ENCODE measurements around the gene ACO2. TPM values are rescaled to one million over a fixed set of nuclear protein-coding genes. Genes with fewer than 3 reads are reported as not detected.

ACO2 gene
- total and polyA plus RNA-seq, 10 of the 15 experiments (the other 5 are each of a cell fraction or from before 2014, with no cell fraction given), result 21.4 to 214 (median 88.5) TPM

DNA sequence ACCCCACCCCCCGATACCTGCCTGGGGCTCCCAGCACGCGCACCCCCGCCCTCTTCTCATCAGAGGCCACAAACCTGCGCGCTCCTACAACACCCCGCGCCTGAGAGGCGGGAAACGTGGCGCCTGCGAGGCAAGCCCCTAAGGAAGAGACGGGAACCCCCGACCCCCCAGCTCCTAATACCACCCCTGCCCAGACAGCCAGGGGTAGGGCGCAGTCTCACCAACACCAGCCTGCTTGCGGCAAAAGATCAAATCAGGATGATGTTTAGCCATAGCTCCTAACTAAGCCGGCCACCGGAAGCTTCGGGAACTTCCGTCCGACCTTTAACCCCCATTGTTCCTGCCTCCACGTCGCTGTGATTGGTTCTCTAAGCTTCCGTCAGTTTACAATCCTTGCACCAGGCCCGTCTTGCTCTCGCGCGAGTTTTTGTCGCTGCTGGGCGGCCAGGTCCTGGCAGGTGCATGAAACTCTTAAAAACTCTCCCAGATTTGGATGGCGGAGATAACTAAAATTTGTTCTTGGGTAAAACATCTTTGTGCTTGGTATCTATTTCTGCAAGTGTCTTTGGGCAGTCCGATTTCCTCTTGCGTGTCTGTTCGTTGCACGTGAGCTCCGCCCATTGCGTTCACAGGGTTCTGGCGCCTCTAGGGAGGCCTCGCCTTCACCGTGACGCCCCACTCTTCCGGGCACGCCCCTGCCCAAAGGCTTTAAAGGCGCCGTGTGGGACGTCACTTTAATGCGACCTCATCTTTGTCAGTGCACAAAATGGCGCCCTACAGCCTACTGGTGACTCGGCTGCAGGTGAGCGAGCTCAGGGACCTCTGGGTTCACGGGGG is at the start of gene ACO2, which contains the start of gene PHF5A (continued):
- TF ChIP-seq, protein P1, sequence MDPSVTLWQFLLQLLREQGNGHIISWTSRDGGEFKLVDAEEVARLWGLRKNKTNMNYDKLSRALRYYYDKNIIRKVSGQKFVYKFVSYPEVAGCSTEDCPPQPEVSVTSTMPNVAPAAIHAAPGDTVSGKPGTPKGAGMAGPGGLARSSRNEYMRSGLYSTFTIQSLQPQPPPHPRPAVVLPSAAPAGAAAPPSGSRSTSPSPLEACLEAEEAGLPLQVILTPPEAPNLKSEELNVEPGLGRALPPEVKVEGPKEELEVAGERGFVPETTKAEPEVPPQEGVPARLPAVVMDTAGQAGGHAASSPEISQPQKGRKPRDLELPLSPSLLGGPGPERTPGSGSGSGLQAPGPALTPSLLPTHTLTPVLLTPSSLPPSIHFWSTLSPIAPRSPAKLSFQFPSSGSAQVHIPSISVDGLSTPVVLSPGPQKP (IDR thresholded peaks at IDR 0.05; ENCODE audit: low read depth, low read length), result peak; percentile 95
- TF ChIP-seq SMC3 (IDR thresholded peaks at IDR 0.05; ENCODE audit: borderline replicate concordance, low read length) (no peak), TCF12 (IDR thresholded peaks at IDR 0.05; ENCODE audit: low read depth, low read length) (no peak), SPI1 (IDR thresholded peaks at IDR 0.05; ENCODE audit: borderline replicate concordance, insufficient read depth, low read depth, low read length) (no peak), ZNF24 (IDR thresholded peaks at IDR 0.05) (no peak), ZSCAN29 (IDR thresholded peaks at IDR 0.05) (no peak), CHD2 (IDR thresholded peaks at IDR 0.05; ENCODE audit: borderline replicate concordance, low read depth, low read length) (peak; percentile 98), POLR2A (IDR thresholded peaks at IDR 0.05; ENCODE audit: low read depth, low read length) (peak; percentile 81), IKZF2 (IDR thresholded peaks at IDR 0.05) (no peak), E2F8 (IDR thresholded peaks at IDR 0.05; ENCODE audit: low read depth, partially characterized antibody) (peak; percentile 77), ZNF384 (IDR thresholded peaks at IDR 0.05; ENCODE audit: borderline replicate concordance, low read depth, low read length) (no peak), GABPA (IDR thresholded peaks at IDR 0.05; ENCODE audit: low read depth) (peak; percentile 95), HDAC2 (IDR thresholded peaks at IDR 0.05) (0 out of 2 replicates have a peak, but pooled peaks have one; percentile 93), IRF5 (IDR thresholded peaks at IDR 0.05; ENCODE audit: borderline replicate concordance) (peak; percentile 70; the same call in 1 of the 2 replicates), NR2C1 (IDR thresholded peaks at IDR 0.05) (peak; percentile 98), NRF1 (conservative IDR thresholded peaks at IDR 0.05; ENCODE audit: low read depth, low read length) (no peak), MYB (IDR thresholded peaks at IDR 0.05; ENCODE audit: borderline replicate concordance, low read depth, low read length) (peak; percentile 36; the same call in 1 of the 2 replicates), MAX (IDR thresholded peaks at IDR 0.05; ENCODE audit: low read depth, low read length) (peak; percentile 52), SRF (IDR thresholded peaks at IDR 0.05; ENCODE audit: low read depth in 2 of 2, low read length in 2 of 2) (peak; percentile 91 to 96), ZNF217 (IDR thresholded peaks at IDR 0.05) (no peak), NFIC (IDR thresholded peaks at IDR 0.05; ENCODE audit: low read depth, low read length) (no peak)
- TF ChIP-seq, protein P2, sequence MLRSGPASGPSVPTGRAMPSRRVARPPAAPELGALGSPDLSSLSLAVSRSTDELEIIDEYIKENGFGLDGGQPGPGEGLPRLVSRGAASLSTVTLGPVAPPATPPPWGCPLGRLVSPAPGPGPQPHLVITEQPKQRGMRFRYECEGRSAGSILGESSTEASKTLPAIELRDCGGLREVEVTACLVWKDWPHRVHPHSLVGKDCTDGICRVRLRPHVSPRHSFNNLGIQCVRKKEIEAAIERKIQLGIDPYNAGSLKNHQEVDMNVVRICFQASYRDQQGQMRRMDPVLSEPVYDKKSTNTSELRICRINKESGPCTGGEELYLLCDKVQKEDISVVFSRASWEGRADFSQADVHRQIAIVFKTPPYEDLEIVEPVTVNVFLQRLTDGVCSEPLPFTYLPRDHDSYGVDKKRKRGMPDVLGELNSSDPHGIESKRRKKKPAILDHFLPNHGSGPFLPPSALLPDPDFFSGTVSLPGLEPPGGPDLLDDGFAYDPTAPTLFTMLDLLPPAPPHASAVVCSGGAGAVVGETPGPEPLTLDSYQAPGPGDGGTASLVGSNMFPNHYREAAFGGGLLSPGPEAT (IDR thresholded peaks at IDR 0.05; ENCODE audit: low read depth), result peak; percentile 99
- TF ChIP-seq, protein P3, sequence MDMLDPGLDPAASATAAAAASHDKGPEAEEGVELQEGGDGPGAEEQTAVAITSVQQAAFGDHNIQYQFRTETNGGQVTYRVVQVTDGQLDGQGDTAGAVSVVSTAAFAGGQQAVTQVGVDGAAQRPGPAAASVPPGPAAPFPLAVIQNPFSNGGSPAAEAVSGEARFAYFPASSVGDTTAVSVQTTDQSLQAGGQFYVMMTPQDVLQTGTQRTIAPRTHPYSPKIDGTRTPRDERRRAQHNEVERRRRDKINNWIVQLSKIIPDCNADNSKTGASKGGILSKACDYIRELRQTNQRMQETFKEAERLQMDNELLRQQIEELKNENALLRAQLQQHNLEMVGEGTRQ (IDR thresholded peaks at IDR 0.05; ENCODE audit: borderline replicate concordance, low read depth, low read length), result no peak

Data from GM12878 (cell line).